Fibroblast of skin of left biceps (primary cell): Measurements from ENCODE around the gene PARP6.

Experiments
- DNase-seq, 2 experiments: peaks; one replicate each; pipeline ENCODE4 v3.0.0-alpha.2; 2013; ENCODE audit warnings: low read depth in 2 of 2

The PARP6 gene

GRCh38 chr15:72231833-72232478, 40.4 kb downstream of the PARP6 start:
- DNase-seq = no peak

- DNase-seq = peak; percentile 95 to 96
Measured at GRCh38 chr15:72231066-72231832, 41.1 kb downstream of the PARP6 start, which contains the start of gene PKM. Gene PKM (minus strand): TSS chr15:72231190. CDS start chr15:72219097, 12,093 bp downstream.

GRCh38 chr15:72230197-72231065, 41.9 kb downstream of the PARP6 start:
- peak; percentile 85 to 86 for DNase-seq

GRCh38 chr15:72229947-72230196, 42.5 kb downstream of the PARP6 start:
- no peak for DNase-seq

- no peak for DNase-seq
Measured at GRCh38 chr15:72229076-72229946, 43.0 kb downstream of the PARP6 start.

GRCh38 chr15:72227720-72228119, 44.6 kb downstream of the PARP6 start:
- DNase-seq = no peak

- DNase-seq = no peak
Measured at GRCh38 chr15:72227192-72227586, 45.2 kb downstream of the PARP6 start.

GRCh38 chr15:72223278-72223677, 49.1 kb downstream of the PARP6 start:
- DNase-seq = no peak

GRCh38 chr15:72222393-72222792, 50.0 kb downstream of the PARP6 start:
- no peak for DNase-seq

GRCh38 chr15:72220687-72221086, 51.7 kb downstream of the PARP6 start:
- no peak for DNase-seq

- no peak for DNase-seq
Measured at GRCh38 chr15:72217216-72217615, 55.1 kb downstream of the PARP6 start.

GRCh38 chr15:72216079-72216478, 56.3 kb downstream of the PARP6 start:
- DNase-seq = no peak

GRCh38 chr15:72207558-72208085, 64.7 kb downstream of the PARP6 start:
- DNase-seq = no peak

- no peak for DNase-seq
Measured at GRCh38 chr15:72206677-72207000, 65.7 kb downstream of the PARP6 start.

GRCh38 chr15:72205896-72206676, 66.3 kb downstream of the PARP6 start:
- no peak for DNase-seq

GRCh38 chr15:72205273-72205672, 67.1 kb downstream of the PARP6 start:
- DNase-seq = no peak

GRCh38 chr15:72203507-72203837, 68.9 kb downstream of the PARP6 start:
- peak in 1 of 2 experiments; percentile 24 for DNase-seq

- no peak for DNase-seq
Measured at GRCh38 chr15:72202801-72203506, 69.4 kb downstream of the PARP6 start.

GRCh38 chr15:72202302-72202701, 70.1 kb downstream of the PARP6 start:
- DNase-seq = no peak

GRCh38 chr15:72201391-72201921, 70.9 kb downstream of the PARP6 start:
- no peak for DNase-seq
